ENCODE results near the gene TNIK. TPM values are rescaled to one million over a fixed set of nuclear protein-coding genes. Genes with fewer than 3 reads are reported as not detected.

TNIK gene
- total and polyA plus RNA-seq, 2 of the 4 experiments (the other 2 are of a cell fraction): 3.4 to 6.3 TPM

GRCh38 chr3:171157980-171158379 lies 302.2 kb downstream of the TNIK start:
- no peak overlapping the region for H2BK5ac ChIP-seq (ENCODE audit: low read depth, low read length, poor library complexity, severe bottlenecking)
- POLR2A ChIA-PET (ENCODE audit: unreplicated experiment): no interaction called here
- H3K9me3 ChIP-seq (ENCODE audit: control insufficient read depth, insufficient read depth, low read length): peaks cover 3% of the 10 kb centered on the region
- H3K4me3 ChIP-seq (ENCODE audit: insufficient read depth, low read depth, low read length): no peak overlapping the region
- H2AK9ac ChIP-seq (replicated peaks; ENCODE audit: low read depth, low read length, poor library complexity): no peak overlapping the region
- no peak overlapping the region for H3K23ac ChIP-seq (ENCODE audit: low read depth, low read length)
- H4K5ac ChIP-seq (ENCODE audit: low read depth, low read length): no peak overlapping the region
- CTCF ChIA-PET: interaction anchor here (0.8 kb wide), 1 partner anchor 12 kb away, joined by 3 read pairs; no protein-coding TSS in a partner anchor
- no peak overlapping the region for H2BK20ac ChIP-seq (ENCODE audit: low read depth, low read length)
- peaks cover 6% of the 10 kb centered on the region; the same call in 1 of the 2 replicates for H3K9me1 ChIP-seq (ENCODE audit: insufficient read depth, low read length)
- H3K56ac ChIP-seq (ENCODE audit: extremely low read depth, insufficient read depth, low read length): no peak overlapping the region
- H3K27me3 ChIP-seq (ENCODE audit: control insufficient read depth, insufficient read depth, low read length): no peaks in the 10 kb centered on the region
- in situ Hi-C loops (cut with MboI; ENCODE audit: low sequenced_read_pairs): no loop called here
- H3K27ac ChIP-seq (ENCODE audit: insufficient read depth, low read length): no peak overlapping the region
- H3K4me1 ChIP-seq (ENCODE audit: control insufficient read depth, insufficient read depth, low read length): no peaks in the 10 kb centered on the region
- H3K9ac ChIP-seq (ENCODE audit: low read depth, low read length): no peak overlapping the region
- no peak overlapping the region for H3K4me2 ChIP-seq (ENCODE audit: low read depth, low read length)
- H3K14ac ChIP-seq (replicated peaks; ENCODE audit: low read depth, low read length): 0 out of 2 replicates have a peak overlapping the region, but pooled peaks have one; percentile 20
- H3K4ac ChIP-seq (ENCODE audit: low read depth, low read length): no peak overlapping the region
- dilution Hi-C loops (cut with HindIII; ENCODE audit: low sequenced_read_pairs, unreplicated experiment): no loop called here
- H4K20me1 ChIP-seq (ENCODE audit: insufficient read depth, low read length): no peaks in the 10 kb centered on the region
- BruUV-seq (replicated peaks): no TSS peak
- no peak overlapping the region for H3K18ac ChIP-seq (ENCODE audit: low read depth, low read length)
- no CpG with 5 or more reads among the region's 3 CpGs for WGBS, 2 experiments (ENCODE audit: extremely low coverage in 2 of 2, insufficient read length in 1 of 2)
- ATAC-seq (ENCODE audit: low read depth) (no peak), DNase-seq (no peak)
- H3K79me1 ChIP-seq (ENCODE audit: low read depth in 1 of 2, low read length in 2 of 2): no peaks in the 10 kb centered on the region
- TF ChIP-seq SMC3 (IDR thresholded peaks at IDR 0.05; ENCODE audit: low read depth, low read length) (no peak), FOS (IDR thresholded peaks at IDR 0.05; ENCODE audit: low read depth, low read length) (no peak), CEBPB (IDR thresholded peaks at IDR 0.05; ENCODE audit: low read depth, low read length) (no peak), RFX5 (IDR thresholded peaks at IDR 0.05; ENCODE audit: low read depth, low read length) (no peak), MXI1 (IDR thresholded peaks at IDR 0.05; ENCODE audit: borderline replicate concordance, low read depth, low read length) (no peak), BHLHE40 (IDR thresholded peaks at IDR 0.05; ENCODE audit: low read depth, low read length) (no peak), USF2 (IDR thresholded peaks at IDR 0.05; ENCODE audit: low read depth, low read length) (no peak), RAD21 (IDR thresholded peaks at IDR 0.05; ENCODE audit: low read length) (no peak), CHD1 (IDR thresholded peaks at IDR 0.05; ENCODE audit: low read depth, low read length) (no peak), NFE2L2 (IDR thresholded peaks at IDR 0.05; ENCODE audit: low read depth, low read length) (no peak), POLR2A (IDR thresholded peaks at IDR 0.05; ENCODE audit: low read depth, low read length) (no peak), MAFK (IDR thresholded peaks at IDR 0.05; ENCODE audit: low read depth, low read length) (no peak), MAZ (IDR thresholded peaks at IDR 0.05; ENCODE audit: borderline replicate concordance, low read depth, low read length) (no peak), ELK1 (IDR thresholded peaks at IDR 0.05; ENCODE audit: borderline replicate concordance, low read depth, low read length) (no peak), RCOR1 (IDR thresholded peaks at IDR 0.05; ENCODE audit: insufficient replicate concordance, low read length) (no peak), CTCF (conservative IDR thresholded peaks at IDR 0.05; ENCODE audit: low read depth, low read length) (no peak)
- intact Hi-C loops (cut with micrococcal nuclease): no loop called here
- no peak overlapping the region for H2BK15ac ChIP-seq (ENCODE audit: low read depth, low read length)
- no peak overlapping the region for H2AFZ ChIP-seq (replicated peaks; ENCODE audit: low read length, poor library complexity)
- H3K36me3 ChIP-seq (ENCODE audit: control insufficient read depth, insufficient read depth, low read length): peaks cover 6% of the 10 kb centered on the region
- no peak overlapping the region for H4K91ac ChIP-seq (ENCODE audit: insufficient read depth, low read depth, low read length)
- H2AK5ac ChIP-seq (ENCODE audit: low read depth, low read length): no peak overlapping the region
- H4K8ac ChIP-seq (ENCODE audit: low read depth in 2 of 2, low read length in 2 of 2): no peak overlapping the region
- H2BK120ac ChIP-seq (ENCODE audit: low read depth, low read length): no peak overlapping the region

All from IMR-90 (cell line).